ENCODE measurements around the gene PELI2.

The PELI2 gene

DNA sequence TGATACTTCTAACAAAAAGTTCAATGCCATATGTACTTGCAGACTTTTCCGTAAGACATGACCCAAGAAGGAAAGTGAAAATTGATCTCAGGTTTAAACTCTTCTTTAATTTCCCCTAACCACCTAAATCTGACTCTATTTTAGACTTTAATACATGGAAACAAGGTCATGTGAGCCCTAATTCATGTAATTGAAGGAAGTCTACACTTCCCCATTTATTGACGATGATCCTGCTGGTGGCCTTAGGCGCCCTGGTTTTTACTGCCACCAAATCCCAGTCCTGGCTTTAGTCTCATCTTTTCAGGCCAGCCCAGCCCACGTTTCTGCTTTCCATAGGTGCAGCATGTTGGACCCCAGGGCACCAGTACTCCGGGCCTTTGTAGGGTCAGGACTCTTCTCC lies 157.9 kb downstream of the PELI2 start:
- no peak overlapping the region for H3K27ac ChIP-seq (ENCODE audit: low read depth, low read length, poor library complexity, severe bottlenecking)
- no peak overlapping the region for H2AFZ ChIP-seq (ENCODE audit: low read length)
- no peaks in the 10 kb centered on the region for H3K79me2 ChIP-seq (ENCODE audit: insufficient read depth, low read length)
- H4K20me1 ChIP-seq (ENCODE audit: insufficient read depth, low read length) = no peaks in the 10 kb centered on the region
- H3K4me2 ChIP-seq (ENCODE audit: low read length) = no peak overlapping the region
- H3K9ac ChIP-seq (ENCODE audit: low read length) = no peak overlapping the region
- no peak overlapping the region for H3K4me3 ChIP-seq (ENCODE audit: low read depth, low read length, poor library complexity, severe bottlenecking)
- H3K36me3 ChIP-seq (ENCODE audit: insufficient read depth, low read length) = no peaks in the 10 kb centered on the region
- TF ChIP-seq EZH2 (IDR thresholded peaks at IDR 0.05; ENCODE audit: borderline replicate concordance, low read length) = no peak
- TF ChIP-seq, protein P1, sequence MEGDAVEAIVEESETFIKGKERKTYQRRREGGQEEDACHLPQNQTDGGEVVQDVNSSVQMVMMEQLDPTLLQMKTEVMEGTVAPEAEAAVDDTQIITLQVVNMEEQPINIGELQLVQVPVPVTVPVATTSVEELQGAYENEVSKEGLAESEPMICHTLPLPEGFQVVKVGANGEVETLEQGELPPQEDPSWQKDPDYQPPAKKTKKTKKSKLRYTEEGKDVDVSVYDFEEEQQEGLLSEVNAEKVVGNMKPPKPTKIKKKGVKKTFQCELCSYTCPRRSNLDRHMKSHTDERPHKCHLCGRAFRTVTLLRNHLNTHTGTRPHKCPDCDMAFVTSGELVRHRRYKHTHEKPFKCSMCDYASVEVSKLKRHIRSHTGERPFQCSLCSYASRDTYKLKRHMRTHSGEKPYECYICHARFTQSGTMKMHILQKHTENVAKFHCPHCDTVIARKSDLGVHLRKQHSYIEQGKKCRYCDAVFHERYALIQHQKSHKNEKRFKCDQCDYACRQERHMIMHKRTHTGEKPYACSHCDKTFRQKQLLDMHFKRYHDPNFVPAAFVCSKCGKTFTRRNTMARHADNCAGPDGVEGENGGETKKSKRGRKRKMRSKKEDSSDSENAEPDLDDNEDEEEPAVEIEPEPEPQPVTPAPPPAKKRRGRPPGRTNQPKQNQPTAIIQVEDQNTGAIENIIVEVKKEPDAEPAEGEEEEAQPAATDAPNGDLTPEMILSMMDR (IDR thresholded peaks at IDR 0.05; ENCODE audit: low read length) = no peak
- no peaks in the 10 kb centered on the region for H3F3A ChIP-seq (ENCODE audit: insufficient read depth, low read length)
- no peaks in the 10 kb centered on the region for H3K4me1 ChIP-seq (ENCODE audit: insufficient read depth, low read length, severe bottlenecking)
- H3K27me3 ChIP-seq (ENCODE audit: insufficient read depth, low read length) = no peaks in the 10 kb centered on the region
- no peaks in the 10 kb centered on the region for H3K9me2 ChIP-seq (ENCODE audit: low read depth, low read length)
- no peaks in the 10 kb centered on the region for H3K9me3 ChIP-seq (ENCODE audit: low read length)

DNA sequence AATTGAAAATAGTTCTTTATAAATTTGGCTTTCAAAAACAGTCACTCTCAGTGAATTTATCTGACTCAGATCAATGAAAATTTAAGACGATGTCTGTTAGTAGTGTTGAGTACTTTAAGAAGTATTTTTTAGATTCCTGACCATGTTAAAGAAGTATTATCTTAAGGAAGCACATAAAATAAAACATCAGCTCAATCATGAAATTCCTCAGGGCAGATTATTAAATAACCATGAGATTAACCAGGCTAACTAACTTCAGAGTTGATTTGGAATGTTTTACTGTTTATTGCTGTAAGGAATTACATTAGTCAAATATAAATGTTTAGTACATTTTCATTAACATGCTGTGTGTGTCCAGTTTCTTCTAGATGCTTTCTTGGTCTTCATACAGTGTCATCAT lies 160.2 kb downstream of the PELI2 start:
- no peak overlapping the region for H3K4me3 ChIP-seq (ENCODE audit: low read depth, low read length, poor library complexity, severe bottlenecking)
- no peak overlapping the region for H3K9ac ChIP-seq (ENCODE audit: low read length)
- no peaks in the 10 kb centered on the region for H3K36me3 ChIP-seq (ENCODE audit: insufficient read depth, low read length)
- no peaks in the 10 kb centered on the region; the same call in 1 of the 2 replicates for H3K9me2 ChIP-seq (ENCODE audit: low read depth, low read length)
- no peak overlapping the region for H2AFZ ChIP-seq (ENCODE audit: low read length)
- H3K4me2 ChIP-seq (ENCODE audit: low read length) = no peak overlapping the region
- H3K27ac ChIP-seq (ENCODE audit: low read depth, low read length, poor library complexity, severe bottlenecking) = no peak overlapping the region
- no peaks in the 10 kb centered on the region for H3K4me1 ChIP-seq (ENCODE audit: insufficient read depth, low read length, severe bottlenecking)
- TF ChIP-seq, protein P1 (IDR thresholded peaks at IDR 0.05; ENCODE audit: low read length) = no peak
- no peak for TF ChIP-seq EZH2 (IDR thresholded peaks at IDR 0.05; ENCODE audit: borderline replicate concordance, low read length)
- no peaks in the 10 kb centered on the region for H4K20me1 ChIP-seq (ENCODE audit: insufficient read depth, low read length)
- H3F3A ChIP-seq (ENCODE audit: insufficient read depth, low read length) = no peaks in the 10 kb centered on the region
- no peaks in the 10 kb centered on the region for H3K27me3 ChIP-seq (ENCODE audit: insufficient read depth, low read length)
- H3K9me3 ChIP-seq (ENCODE audit: low read length) = no peaks in the 10 kb centered on the region
- no peaks in the 10 kb centered on the region for H3K79me2 ChIP-seq (ENCODE audit: insufficient read depth, low read length)

DNA sequence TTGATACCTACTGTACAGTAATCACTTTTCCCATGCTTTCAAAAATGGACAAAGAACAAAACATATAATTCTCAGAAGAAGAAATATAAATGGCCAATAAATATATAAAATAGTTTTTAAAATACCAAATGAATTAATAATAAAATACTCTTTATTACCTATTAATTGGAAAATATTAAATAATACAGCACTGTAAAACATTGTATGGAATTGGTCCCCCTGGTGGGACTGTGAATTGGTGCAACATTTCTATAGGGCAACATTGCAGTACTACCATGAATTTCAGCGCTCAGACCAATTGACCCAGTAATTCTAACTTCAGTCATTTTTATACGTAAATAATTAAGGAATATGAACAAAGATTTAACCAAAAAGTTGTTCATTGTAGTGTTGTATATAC lies 162.6 kb downstream of the PELI2 start:
- Histone ChIP-seq H3K79me2 (ENCODE audit: insufficient read depth, low read length) (no peaks in the 10 kb centered on the region), H3K4me3 (ENCODE audit: low read depth, low read length, poor library complexity, severe bottlenecking) (no peak overlapping the region), H3K27me3 (ENCODE audit: insufficient read depth, low read length) (no peaks in the 10 kb centered on the region), H3K9me3 (ENCODE audit: low read length) (no peaks in the 10 kb centered on the region), H2AFZ (ENCODE audit: low read length) (no peak overlapping the region), H3K4me1 (ENCODE audit: insufficient read depth, low read length, severe bottlenecking) (no peaks in the 10 kb centered on the region), H3K9me2 (ENCODE audit: low read depth, low read length) (no peaks in the 10 kb centered on the region; the same call in 1 of the 2 replicates), H3K27ac (ENCODE audit: low read depth, low read length, poor library complexity, severe bottlenecking) (no peak overlapping the region), H3F3A (ENCODE audit: insufficient read depth, low read length) (no peaks in the 10 kb centered on the region), H3K36me3 (ENCODE audit: insufficient read depth, low read length) (no peaks in the 10 kb centered on the region), H4K20me1 (ENCODE audit: insufficient read depth, low read length) (no peaks in the 10 kb centered on the region), H3K9ac (ENCODE audit: low read length) (no peak overlapping the region), H3K4me2 (ENCODE audit: low read length) (no peak overlapping the region)
- TF ChIP-seq, protein P1 (IDR thresholded peaks at IDR 0.05; ENCODE audit: low read length) = no peak

All from OCI-LY1 (cell line).